ENCODE results near the gene CUTA.
"Not testable (repeated sequence)": the region's sequence is repeated elsewhere in the genome, so short reads cannot be mapped to it uniquely, and the experiment has no call there.

Gene CUTA

GRCh38 chr6:33407132-33407718 is 10.7 kb downstream of the CUTA start:
- no peak for DNase-seq
- TF ChIP-seq CTCF (IDR thresholded peaks at IDR 0.05): peak in 1 of 2 experiments; percentile 12

GRCh38 chr6:33406126-33406525 is 11.8 kb downstream of the CUTA start:
- H3K4me1 ChIP-seq: peaks cover 0 to 5% (median 0%) of the 10 kb centered on the region in 4 donors
- no peaks in the 10 kb centered on the region for H3K9me3 ChIP-seq
- no peak for TF ChIP-seq CTCF (IDR thresholded peaks at IDR 0.05)

More at GRCh38 chr6:33407132-33407718, 10.7 kb downstream of the CUTA start:
- peaks cover 0 to 15% (median 7%) of the 10 kb centered on the region in 4 donors for H3K4me1 ChIP-seq
- intact Hi-C loops (cut with DNase I; ENCODE audit: low total_unique reads): no loop called here
- no peaks in the 10 kb centered on the region for H3K27me3 ChIP-seq
- no peaks in the 10 kb centered on the region for H3K9me3 ChIP-seq
- H3K27ac ChIP-seq: no peak overlapping the region
- H3K4me3 ChIP-seq: no peak overlapping the region
- H3K36me3 ChIP-seq: no peaks in the 10 kb centered on the region

GRCh38 chr6:33405386-33405940 is 12.4 kb downstream of the CUTA start:
- Histone ChIP-seq H3K4me1 (peaks cover 0 to 5% (median 0%) of the 10 kb centered on the region in 4 donors), H3K4me3 (no peak overlapping the region), H3K27me3 (no peaks in the 10 kb centered on the region), H3K9me3 (no peaks in the 10 kb centered on the region), H3K36me3 (no peaks in the 10 kb centered on the region), H3K27ac (no peak overlapping the region)
- intact Hi-C loops (cut with DNase I; ENCODE audit: low total_unique reads): no loop called here
- TF ChIP-seq CTCF (IDR thresholded peaks at IDR 0.05): no peak
- DNase-seq: no peak

More at GRCh38 chr6:33406126-33406525, 11.8 kb downstream of the CUTA start:
- no peak for DNase-seq
- Histone ChIP-seq H3K36me3 (no peaks in the 10 kb centered on the region), H3K27ac (no peak overlapping the region), H3K4me3 (no peak overlapping the region), H3K27me3 (no peaks in the 10 kb centered on the region)
- intact Hi-C loops (cut with DNase I; ENCODE audit: low total_unique reads): no loop called here

GRCh38 chr6:33404884-33405283 is 13.0 kb downstream of the CUTA start:
- H3K36me3 ChIP-seq: no peaks in the 10 kb centered on the region

GRCh38 chr6:33399881-33400280 is 18.0 kb downstream of the CUTA start:
- not testable (repeated sequence) for H3K36me3 ChIP-seq, H3K27me3 ChIP-seq, H3K9me3 ChIP-seq, H3K4me3 ChIP-seq, H3K27ac ChIP-seq, H3K4me1 ChIP-seq, DNase-seq
- intact Hi-C loops (cut with DNase I; ENCODE audit: low total_unique reads): loop anchor here (10.0 kb wide), 1 partner anchor 55 kb away; the partner anchor contains the start of gene ZBTB9

More at GRCh38 chr6:33404884-33405283, 13.0 kb downstream of the CUTA start:
- no peak for DNase-seq
- TF ChIP-seq CTCF (IDR thresholded peaks at IDR 0.05): no peak
- Histone ChIP-seq H3K4me1 (peaks cover 0 to 5% (median 0%) of the 10 kb centered on the region in 4 donors), H3K4me3 (no peak overlapping the region), H3K9me3 (no peaks in the 10 kb centered on the region), H3K27me3 (no peaks in the 10 kb centered on the region), H3K27ac (no peak overlapping the region)
- intact Hi-C loops (cut with DNase I; ENCODE audit: low total_unique reads): no loop called here

GRCh38 chr6:33398601-33399000 is 19.3 kb downstream of the CUTA start:
- H3K4me3 ChIP-seq, H3K9me3 ChIP-seq, DNase-seq, H3K27me3 ChIP-seq, H3K27ac ChIP-seq, H3K4me1 ChIP-seq, H3K36me3 ChIP-seq: not testable (repeated sequence)
- intact Hi-C loops (cut with DNase I; ENCODE audit: low total_unique reads): loop anchor here (10.0 kb wide), 1 partner anchor 56 kb away; the partner anchor contains the start of gene ZBTB9

Data from tibial artery (tissue), 4 donors.